ENCODE measurements around the gene HIVEP2. TPM values are rescaled to one million over a fixed set of nuclear protein-coding genes. Genes with fewer than 3 reads are reported as not detected.

Gene HIVEP2
- total and polyA plus RNA-seq, 4 donors: 3.0 to 23.8 (median 11.2) TPM

DNA sequence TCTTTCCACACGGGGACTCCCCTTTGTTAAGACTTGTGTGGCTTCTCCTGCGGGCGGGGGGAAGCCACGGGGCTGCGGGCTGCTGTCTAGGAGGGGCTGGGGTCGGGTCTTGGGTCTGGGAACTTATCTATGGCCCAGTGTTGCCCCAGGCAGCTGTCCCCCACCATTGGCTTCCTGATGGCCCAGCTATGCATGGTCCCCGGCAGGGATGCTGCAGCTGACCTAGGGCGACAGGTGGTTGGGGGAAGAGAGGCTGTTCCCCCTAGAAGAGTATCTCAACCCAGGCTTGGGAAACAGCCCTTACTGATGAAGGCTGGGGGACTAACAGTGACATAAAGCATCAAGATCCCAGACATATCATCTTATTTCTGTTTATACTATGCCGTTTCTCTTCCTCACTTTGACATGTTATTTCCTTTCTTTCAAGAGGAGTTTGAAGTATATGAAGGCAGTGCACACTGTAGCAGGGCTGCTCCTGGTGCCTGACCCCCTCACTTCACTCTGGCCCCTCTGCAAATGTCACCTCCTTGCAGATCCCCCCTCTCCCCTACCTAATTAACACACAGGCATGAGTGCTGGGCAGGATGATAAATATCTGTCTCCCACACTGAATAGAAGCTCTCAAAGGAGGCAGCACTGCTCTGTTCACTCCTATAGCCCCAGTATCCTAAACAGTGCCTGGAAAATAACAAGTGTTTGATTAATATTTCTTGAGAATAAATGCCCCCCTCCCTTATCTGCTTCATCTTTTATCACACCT, 87.0 kb downstream of the HIVEP2 start:
- 42 to 59% methylated on average over 9 of the region's 9 CpGs for WGBS, 2 donors
- H3K27me3 ChIP-seq (ENCODE audit: control insufficient read depth in 3 of 3, insufficient read depth in 3 of 3, low read length in 2 of 3): no peaks in the 10 kb centered on the region
- H3K4me3 ChIP-seq: no peak overlapping the region
- H3K27ac ChIP-seq (ENCODE audit: low read depth in 1 of 2, low read length in 1 of 2): peak overlapping the region in 1 of 2 donors; percentile 31
- TF ChIP-seq, protein P1, sequence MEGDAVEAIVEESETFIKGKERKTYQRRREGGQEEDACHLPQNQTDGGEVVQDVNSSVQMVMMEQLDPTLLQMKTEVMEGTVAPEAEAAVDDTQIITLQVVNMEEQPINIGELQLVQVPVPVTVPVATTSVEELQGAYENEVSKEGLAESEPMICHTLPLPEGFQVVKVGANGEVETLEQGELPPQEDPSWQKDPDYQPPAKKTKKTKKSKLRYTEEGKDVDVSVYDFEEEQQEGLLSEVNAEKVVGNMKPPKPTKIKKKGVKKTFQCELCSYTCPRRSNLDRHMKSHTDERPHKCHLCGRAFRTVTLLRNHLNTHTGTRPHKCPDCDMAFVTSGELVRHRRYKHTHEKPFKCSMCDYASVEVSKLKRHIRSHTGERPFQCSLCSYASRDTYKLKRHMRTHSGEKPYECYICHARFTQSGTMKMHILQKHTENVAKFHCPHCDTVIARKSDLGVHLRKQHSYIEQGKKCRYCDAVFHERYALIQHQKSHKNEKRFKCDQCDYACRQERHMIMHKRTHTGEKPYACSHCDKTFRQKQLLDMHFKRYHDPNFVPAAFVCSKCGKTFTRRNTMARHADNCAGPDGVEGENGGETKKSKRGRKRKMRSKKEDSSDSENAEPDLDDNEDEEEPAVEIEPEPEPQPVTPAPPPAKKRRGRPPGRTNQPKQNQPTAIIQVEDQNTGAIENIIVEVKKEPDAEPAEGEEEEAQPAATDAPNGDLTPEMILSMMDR (IDR thresholded peaks at IDR 0.05; ENCODE audit: control extremely low read depth, extremely low read depth): no peak
- peaks cover 0 to 17% (median 0%) of the 10 kb centered on the region in 5 donors for H3K4me1 ChIP-seq (ENCODE audit: control insufficient read depth in 5 of 5, insufficient read depth in 5 of 5, low read length in 5 of 5)
- H3K36me3 ChIP-seq (ENCODE audit: control insufficient read depth in 4 of 4, insufficient read depth in 4 of 4, low read length in 4 of 4): no peaks in the 10 kb centered on the region
- peak in 1 of 3 donors; percentile 23 for DNase-seq
- H3K9me3 ChIP-seq (ENCODE audit: control insufficient read depth in 4 of 4, insufficient read depth in 3 of 4, low read length in 3 of 4): no peaks in the 10 kb centered on the region
- no peak overlapping the region for H3K9ac ChIP-seq (ENCODE audit: insufficient read depth in 1 of 2, low read length in 2 of 2)
- ATAC-seq (ENCODE audit: insufficient read depth, low FRiP score): no peak

DNA sequence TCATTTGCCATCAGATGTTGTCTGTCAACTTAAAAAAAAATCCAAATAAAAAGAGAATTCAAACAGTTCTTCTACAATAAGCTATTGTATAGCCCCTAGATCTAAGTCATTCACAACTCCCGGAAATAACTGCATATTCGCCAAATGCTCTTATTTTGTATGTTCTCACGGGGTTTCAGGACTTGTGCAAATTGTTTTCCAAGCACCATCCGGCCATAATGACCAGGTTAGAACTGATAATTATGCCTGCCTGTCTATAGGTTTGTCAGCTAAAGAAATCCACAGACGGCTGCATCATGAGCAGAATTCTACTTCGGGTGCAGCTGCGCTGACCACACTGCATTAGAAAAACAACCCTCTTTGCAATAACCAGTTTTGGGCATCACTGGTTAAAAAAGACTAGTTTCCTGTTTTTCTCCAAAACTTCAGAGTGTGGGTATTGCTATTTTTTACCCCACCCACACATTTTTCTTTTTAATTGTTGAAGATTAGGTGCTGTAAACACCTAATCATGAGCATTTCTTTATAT, 87.7 kb downstream of the HIVEP2 start:
- no peaks in the 10 kb centered on the region for H3K27me3 ChIP-seq (ENCODE audit: control insufficient read depth in 3 of 3, insufficient read depth in 3 of 3, low read length in 2 of 3)
- TF ChIP-seq, protein P1 (IDR thresholded peaks at IDR 0.05; ENCODE audit: control extremely low read depth, extremely low read depth): no peak
- no peak overlapping the region for H3K9ac ChIP-seq (ENCODE audit: insufficient read depth in 1 of 2, low read length in 2 of 2)
- no peaks in the 10 kb centered on the region for H3K36me3 ChIP-seq (ENCODE audit: control insufficient read depth in 4 of 4, insufficient read depth in 4 of 4, low read length in 4 of 4)
- DNase-seq: no peak
- no peaks in the 10 kb centered on the region for H3K9me3 ChIP-seq (ENCODE audit: control insufficient read depth in 4 of 4, insufficient read depth in 3 of 4, low read length in 3 of 4)
- no peak overlapping the region for H3K27ac ChIP-seq (ENCODE audit: low read depth in 1 of 2, low read length in 1 of 2)
- 68 to 71% methylated on average over 7 of the region's 7 CpGs for WGBS, 2 donors
- H3K4me3 ChIP-seq: no peak overlapping the region
- peaks cover 0 to 17% (median 0%) of the 10 kb centered on the region in 5 donors for H3K4me1 ChIP-seq (ENCODE audit: control insufficient read depth in 5 of 5, insufficient read depth in 5 of 5, low read length in 5 of 5)
- no peak for ATAC-seq (ENCODE audit: insufficient read depth, low FRiP score)

DNA sequence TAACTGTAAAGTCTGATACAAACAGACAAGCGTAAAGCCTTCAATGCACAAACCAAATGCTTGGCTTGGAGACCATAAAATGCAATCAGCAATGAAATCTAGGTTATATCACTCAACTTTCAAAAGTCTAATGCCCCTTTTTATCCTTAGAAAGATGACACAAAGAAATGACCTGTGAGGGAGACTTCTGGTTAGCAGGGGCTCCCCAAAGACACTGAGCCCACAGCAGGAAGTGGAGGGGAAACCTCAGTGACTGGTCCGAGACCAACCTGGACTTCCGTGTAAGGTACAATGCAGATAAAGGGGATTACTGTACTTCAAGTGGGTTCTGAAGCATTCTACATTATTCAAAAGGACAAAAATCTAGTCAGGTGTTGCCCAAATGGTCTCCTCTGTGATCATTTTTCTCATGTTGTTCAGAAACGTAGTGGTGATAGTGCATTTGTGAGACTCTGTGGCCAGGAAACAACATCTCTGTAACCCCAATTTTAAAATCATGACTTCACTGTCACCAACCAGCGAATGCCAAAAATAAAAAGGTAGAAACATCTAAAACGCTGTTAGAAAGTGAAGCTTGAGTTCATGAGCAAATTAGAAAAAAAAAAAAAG, 88.2 kb downstream of the HIVEP2 start:
- 64 to 75% methylated on average over 6 of the region's 6 CpGs for WGBS, 2 donors
- ATAC-seq (ENCODE audit: insufficient read depth, low FRiP score): no peak
- no peak for DNase-seq
- Histone ChIP-seq H3K9ac (ENCODE audit: insufficient read depth in 1 of 2, low read length in 2 of 2) (no peak overlapping the region), H3K27ac (ENCODE audit: low read depth in 1 of 2, low read length in 1 of 2) (peak overlapping the region in 1 of 2 donors; percentile 45), H3K27me3 (ENCODE audit: control insufficient read depth in 3 of 3, insufficient read depth in 3 of 3, low read length in 2 of 3) (no peaks in the 10 kb centered on the region), H3K9me3 (ENCODE audit: control insufficient read depth in 4 of 4, insufficient read depth in 3 of 4, low read length in 3 of 4) (no peaks in the 10 kb centered on the region), H3K4me3 (no peak overlapping the region), H3K4me1 (ENCODE audit: control insufficient read depth in 5 of 5, insufficient read depth in 5 of 5, low read length in 5 of 5) (peaks cover 0 to 17% (median 0%) of the 10 kb centered on the region in 5 donors), H3K36me3 (ENCODE audit: control insufficient read depth in 4 of 4, insufficient read depth in 4 of 4, low read length in 4 of 4) (no peaks in the 10 kb centered on the region)
- TF ChIP-seq, protein P1 (IDR thresholded peaks at IDR 0.05; ENCODE audit: control extremely low read depth, extremely low read depth): no peak

Data from lung (tissue), 12 donors.